ENCODE results near the gene FIBCD1. TPM values are rescaled to one million over a fixed set of nuclear protein-coding genes. Genes with fewer than 3 reads are reported as not detected.
A peak's percentile ranks its signal among the peaks of the same experiment; 100 is the strongest.

The FIBCD1 gene
- total RNA-seq, 4 donors from 2014 or later: 0.40 to 0.83 (median 0.42) TPM; not detected in 1

DNA sequence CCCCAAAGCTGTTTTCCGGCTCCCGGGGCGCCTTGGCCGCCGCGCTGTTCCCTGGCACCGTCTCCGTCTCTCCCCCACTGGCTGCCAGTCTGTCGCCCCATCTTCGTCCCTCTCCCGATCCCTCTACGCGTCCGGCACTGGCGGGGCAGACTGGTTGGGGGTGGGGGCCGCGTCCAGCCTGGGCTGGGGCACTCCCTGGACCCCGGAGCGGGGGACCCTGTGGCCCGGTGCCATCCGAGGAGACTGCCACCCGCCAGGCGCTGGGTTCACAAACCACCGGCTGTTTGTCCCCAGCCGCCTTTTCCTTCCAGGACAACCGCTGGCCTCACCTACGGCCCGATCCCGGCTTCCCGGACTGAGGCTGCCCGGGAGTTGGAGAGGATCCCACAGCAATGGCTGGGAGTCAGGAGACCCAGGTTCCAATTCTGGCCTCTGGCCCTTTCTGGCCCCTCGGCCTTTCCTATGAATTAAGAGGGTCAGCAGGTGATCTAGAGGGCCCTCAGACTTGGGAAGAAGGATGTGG is 1.0 kb upstream of the FIBCD1 start:
- no peaks in the 10 kb centered on the region for H3K36me3 ChIP-seq
- H3K9me3 ChIP-seq: no peaks in the 10 kb centered on the region
- TF ChIP-seq, protein P1, sequence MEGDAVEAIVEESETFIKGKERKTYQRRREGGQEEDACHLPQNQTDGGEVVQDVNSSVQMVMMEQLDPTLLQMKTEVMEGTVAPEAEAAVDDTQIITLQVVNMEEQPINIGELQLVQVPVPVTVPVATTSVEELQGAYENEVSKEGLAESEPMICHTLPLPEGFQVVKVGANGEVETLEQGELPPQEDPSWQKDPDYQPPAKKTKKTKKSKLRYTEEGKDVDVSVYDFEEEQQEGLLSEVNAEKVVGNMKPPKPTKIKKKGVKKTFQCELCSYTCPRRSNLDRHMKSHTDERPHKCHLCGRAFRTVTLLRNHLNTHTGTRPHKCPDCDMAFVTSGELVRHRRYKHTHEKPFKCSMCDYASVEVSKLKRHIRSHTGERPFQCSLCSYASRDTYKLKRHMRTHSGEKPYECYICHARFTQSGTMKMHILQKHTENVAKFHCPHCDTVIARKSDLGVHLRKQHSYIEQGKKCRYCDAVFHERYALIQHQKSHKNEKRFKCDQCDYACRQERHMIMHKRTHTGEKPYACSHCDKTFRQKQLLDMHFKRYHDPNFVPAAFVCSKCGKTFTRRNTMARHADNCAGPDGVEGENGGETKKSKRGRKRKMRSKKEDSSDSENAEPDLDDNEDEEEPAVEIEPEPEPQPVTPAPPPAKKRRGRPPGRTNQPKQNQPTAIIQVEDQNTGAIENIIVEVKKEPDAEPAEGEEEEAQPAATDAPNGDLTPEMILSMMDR (IDR thresholded peaks at IDR 0.05): no peak
- no peak for TF ChIP-seq POLR2AphosphoS5 (IDR thresholded peaks at IDR 0.05)
- no peak for TF ChIP-seq EP300 (IDR thresholded peaks at IDR 0.05)
- no peak for DNase-seq (ENCODE audit: extremely low spot score)
- intact Hi-C loops (cut with DNase I): loop anchor here (2.0 to 10.0 kb wide), 4 partner anchors 75 to 239 kb away; no protein-coding TSS in a partner anchor
- H3K4me1 ChIP-seq: peaks cover 18 to 63% (median 58%) of the 10 kb centered on the region in 4 donors
- peak overlapping the region; percentile 52 to 63 (median 57) for H3K4me3 ChIP-seq
- 3% methylated on average over 13 of the region's 32 CpGs for WGBS
- H3K27ac ChIP-seq (replicated peaks in 1 of 4): no peak overlapping the region
- peaks cover 14 to 90% (median 36%) of the 10 kb centered on the region in 4 donors for H3K27me3 ChIP-seq

DNA sequence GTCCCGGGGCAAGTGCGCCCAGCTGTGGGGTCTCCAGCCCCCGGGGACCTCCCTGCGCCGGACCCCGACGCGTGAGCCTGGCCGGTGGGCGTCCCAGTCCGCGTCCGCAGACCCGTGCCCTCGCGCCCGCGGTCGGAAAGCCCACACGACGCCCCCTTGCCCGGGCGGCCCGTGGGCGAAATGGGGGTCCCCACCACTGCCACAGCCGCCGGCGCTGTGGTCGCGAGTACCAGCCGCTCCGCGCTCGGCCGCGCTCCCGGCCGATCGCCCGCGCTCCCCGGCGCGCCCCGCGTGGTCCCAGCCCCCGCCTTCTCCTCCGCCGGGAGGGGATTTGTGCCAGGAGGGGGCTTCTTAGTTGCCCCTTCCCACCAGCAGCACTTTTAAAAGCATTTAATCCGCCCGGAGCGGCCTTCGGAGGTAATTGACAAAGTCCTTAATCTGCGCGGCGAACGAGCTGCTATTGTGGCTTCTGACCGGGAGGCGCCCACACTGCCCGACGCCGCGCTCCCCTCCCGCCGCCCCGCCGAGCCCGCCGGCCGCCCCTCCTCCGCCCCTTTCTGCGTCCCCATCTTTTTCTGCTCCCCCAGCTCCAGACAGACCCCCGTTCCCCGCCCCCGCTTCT is 469 bp upstream of the FIBCD1 start:
- H3K36me3 ChIP-seq: no peaks in the 10 kb centered on the region
- no peak for TF ChIP-seq POLR2A (IDR thresholded peaks at IDR 0.05; ENCODE audit: low read depth)
- no peak for TF ChIP-seq EP300 (IDR thresholded peaks at IDR 0.05)
- TF ChIP-seq, protein P1 (IDR thresholded peaks at IDR 0.05): no peak
- peaks cover 14 to 96% (median 36%) of the 10 kb centered on the region in 4 donors for H3K27me3 ChIP-seq
- intact Hi-C loops (cut with DNase I): loop anchor here (2.0 to 10.0 kb wide), 4 partner anchors 75 to 239 kb away; no protein-coding TSS in a partner anchor
- no peaks in the 10 kb centered on the region for H3K9me3 ChIP-seq
- H3K4me1 ChIP-seq: peaks cover 18 to 64% (median 60%) of the 10 kb centered on the region in 4 donors
- WGBS: 4% methylated on average over 26 of the region's 75 CpGs
- peak overlapping the region; percentile 52 to 63 (median 57) for H3K4me3 ChIP-seq
- DNase-seq (ENCODE audit: extremely low spot score): no peak
- no peak overlapping the region for H3K27ac ChIP-seq (replicated peaks in 1 of 4)

DNA sequence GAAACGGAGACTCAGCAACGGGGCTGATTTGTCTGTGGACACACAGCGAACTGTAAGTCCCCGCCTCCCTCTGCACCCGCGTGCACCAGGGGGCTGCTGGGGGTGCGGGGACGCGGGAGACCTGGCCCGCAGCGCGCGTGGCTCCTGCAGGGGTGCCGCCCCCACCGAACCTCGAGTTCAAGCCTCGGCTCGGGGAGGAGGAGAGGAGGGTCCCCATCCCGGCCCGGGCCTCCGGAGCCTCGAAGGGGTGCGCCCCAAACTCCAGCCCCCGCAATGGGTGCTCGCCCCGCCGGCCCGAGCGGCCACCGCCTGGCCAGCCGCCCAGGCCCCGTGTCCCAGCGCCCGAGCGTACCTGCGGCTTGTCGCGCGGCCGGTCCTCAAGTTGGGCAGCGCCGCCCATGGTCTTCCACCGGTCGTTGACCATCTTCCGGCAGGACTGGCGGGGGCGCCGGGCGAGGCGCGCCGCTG is 829 bp downstream of the FIBCD1 start:
- intact Hi-C loops (cut with DNase I): no loop called here
- H3K27me3 ChIP-seq: peaks cover 14 to 100% (median 36%) of the 10 kb centered on the region in 4 donors

DNA sequence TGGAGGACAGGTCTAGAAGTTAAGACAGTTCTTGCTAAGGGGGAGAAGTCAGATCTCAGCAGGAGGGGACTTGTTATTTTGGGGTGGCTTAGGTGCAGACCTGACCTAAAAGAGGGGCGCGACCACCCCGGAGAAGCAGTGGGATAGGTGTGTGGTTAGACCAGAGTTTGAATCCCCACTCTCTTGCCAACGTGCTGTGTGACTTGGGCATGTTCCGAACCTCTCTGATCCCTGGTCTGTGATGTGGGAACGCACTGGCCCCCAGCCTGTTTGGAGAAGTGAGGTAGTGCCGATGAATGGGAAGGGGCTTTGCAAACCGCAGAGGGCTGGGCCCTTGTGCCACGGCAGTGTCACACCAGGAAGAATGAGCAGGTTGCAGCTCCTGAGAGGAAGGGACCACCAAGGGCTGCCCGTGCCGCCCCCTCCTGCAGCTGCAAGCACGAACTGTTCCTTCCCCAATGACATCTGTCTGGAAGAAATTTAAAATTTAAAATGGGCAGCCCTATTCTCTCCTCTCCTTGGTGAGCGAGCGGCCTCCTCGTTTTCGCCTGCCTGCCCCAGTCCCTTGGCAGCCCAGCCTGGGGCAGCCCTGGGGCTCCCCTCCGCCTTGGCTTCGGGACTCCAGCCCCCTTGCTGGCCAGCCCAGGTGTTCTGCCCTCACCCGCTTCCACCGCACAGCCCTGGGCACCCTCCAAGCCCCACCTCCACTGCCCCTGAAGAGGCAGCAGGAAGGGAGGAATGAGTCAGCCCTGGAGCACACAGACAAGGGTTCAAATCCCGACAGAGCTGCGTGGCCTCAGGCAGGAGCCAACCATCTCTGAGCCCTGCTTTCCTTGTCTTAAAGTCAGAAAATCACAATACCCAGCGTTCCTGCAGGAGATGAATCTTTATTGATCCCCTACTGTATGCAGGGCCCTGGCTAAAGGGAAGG is 1.6 kb downstream of the FIBCD1 start:
- WGBS: 73% methylated on average over 22 of the region's 23 CpGs
- Histone ChIP-seq H3K27me3 (peaks cover 14 to 100% (median 38%) of the 10 kb centered on the region in 4 donors), H3K27ac (replicated peaks in 1 of 4) (peak overlapping the region in 2 of 4 donors; percentile 52 to 60), H3K4me1 (peaks cover 31 to 85% (median 78%) of the 10 kb centered on the region in 4 donors), H3K9me3 (no peaks in the 10 kb centered on the region), H3K36me3 (no peaks in the 10 kb centered on the region), H3K4me3 (peak overlapping the region in 2 of 4 donors; percentile 56 to 58)
- TF ChIP-seq EP300 (IDR thresholded peaks at IDR 0.05): no peak
- no peak for TF ChIP-seq POLR2A (IDR thresholded peaks at IDR 0.05; ENCODE audit: low read depth)
- no peak for TF ChIP-seq POLR2AphosphoS5 (IDR thresholded peaks at IDR 0.05)
- TF ChIP-seq, protein P1 (IDR thresholded peaks at IDR 0.05): no peak
- intact Hi-C loops (cut with DNase I): no loop called here
- DNase-seq (ENCODE audit: extremely low spot score): no peak

More for the DNA sequence above, 829 bp downstream of the FIBCD1 start:
- H3K4me3 ChIP-seq: peak overlapping the region; percentile 52 to 63 (median 57)
- 30% methylated on average over 2 of the region's 52 CpGs for WGBS
- H3K27ac ChIP-seq (replicated peaks in 1 of 4): no peak overlapping the region
- TF ChIP-seq EP300 (IDR thresholded peaks at IDR 0.05) (no peak), POLR2AphosphoS5 (IDR thresholded peaks at IDR 0.05) (no peak), POLR2A (IDR thresholded peaks at IDR 0.05; ENCODE audit: low read depth) (no peak)
- TF ChIP-seq, protein P1 (IDR thresholded peaks at IDR 0.05): no peak
- H3K4me1 ChIP-seq: peaks cover 25 to 77% (median 70%) of the 10 kb centered on the region in 4 donors
- H3K36me3 ChIP-seq: no peaks in the 10 kb centered on the region
- H3K9me3 ChIP-seq: no peaks in the 10 kb centered on the region
- no peak for DNase-seq (ENCODE audit: extremely low spot score)
